Bronchial epithelial cell (primary cell): ENCODE data around the gene NMB. TPM values are rescaled to one million over a fixed set of nuclear protein-coding genes. Genes with fewer than 3 reads are reported as not detected.

Source experiments
- DNase-seq: peaks from one replicate; pipeline ENCODE4 v3.0.0-alpha.2; 2010; ENCODE audit warnings: low read depth
- FAIRE-seq: peaks from 2 replicates; lab custom pipeline; 2011; peaks lifted over from hg19 to GRCh38; lab: Jason Lieb, UNC
- H3K27me3 ChIP-seq: 2 replicates; pipeline ENCODE4 v1.5.1; 2011; ENCODE audit warnings: low read length; ENCODE audit not compliant: control insufficient read depth, insufficient read depth
- H3K36me3 ChIP-seq: 2 replicates; pipeline ENCODE4 v1.5.1; 2011; ENCODE audit warnings: low read length; ENCODE audit not compliant: control insufficient read depth, insufficient read depth
- H3K4me3 ChIP-seq: 2 replicates; pipeline ENCODE4 v1.5.1; 2011; ENCODE audit warnings: mild to moderate bottlenecking, low read depth, low read length, control low read depth
- total RNA-seq: library from RNA; depleted of rRNA; stranded (reverse); fragments of >200 nt; gene quantifications from 2 replicates; pipeline ENCODE4 v1.2.1, GENCODE V29; 2014
- TF ChIP-seq, protein P1 (sequence below): IDR thresholded peaks from 2 replicates; pipeline ENCODE4 v1.5.1; 2011; ENCODE audit warnings: mild to moderate bottlenecking, moderate library complexity, low read length, control low read depth, inconsistent platforms; ENCODE audit not compliant: insufficient read depth, severe bottlenecking

NMB gene
- total RNA-seq, 1 donor from 2014 or later = 1.1 TPM

DNA sequence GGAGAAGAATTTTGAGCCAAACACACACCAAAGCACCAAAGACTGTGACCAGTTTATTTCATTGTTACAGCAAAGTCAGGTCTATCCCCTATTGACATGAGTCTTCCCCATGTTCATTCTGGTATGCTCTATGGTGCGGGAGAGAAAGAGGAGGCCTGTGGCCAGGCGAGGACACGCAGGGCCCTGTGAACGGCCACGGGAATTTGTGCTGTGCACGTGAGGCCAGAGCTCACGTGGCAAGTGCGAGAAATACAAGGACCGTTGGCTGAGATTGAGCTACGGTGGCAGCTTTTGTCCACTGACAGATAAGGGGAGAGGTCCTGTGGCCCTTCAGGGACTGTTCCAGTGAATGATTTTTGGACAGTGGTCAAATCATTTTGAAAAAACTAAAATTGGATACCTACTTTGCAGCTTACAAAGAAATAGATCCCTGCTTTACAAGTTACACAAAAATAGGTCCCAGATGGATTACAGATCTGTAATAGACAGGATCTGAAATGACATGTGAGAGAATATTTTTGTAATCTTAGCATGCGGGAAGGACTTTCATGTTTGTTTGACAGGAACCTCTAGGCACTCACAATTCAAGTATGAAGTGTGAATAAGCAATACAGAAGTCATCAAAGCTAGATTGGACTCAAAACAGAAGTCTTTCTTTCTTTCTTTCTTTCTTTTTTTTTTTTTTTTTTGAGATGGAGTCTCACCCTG lies 48.0 kb downstream of the NMB start:
- H3K4me3 ChIP-seq = no peak overlapping the region
- no peaks in the 10 kb centered on the region for H3K36me3 ChIP-seq
- DNase-seq (no peak), FAIRE-seq (no peak)
- TF ChIP-seq, protein P1, sequence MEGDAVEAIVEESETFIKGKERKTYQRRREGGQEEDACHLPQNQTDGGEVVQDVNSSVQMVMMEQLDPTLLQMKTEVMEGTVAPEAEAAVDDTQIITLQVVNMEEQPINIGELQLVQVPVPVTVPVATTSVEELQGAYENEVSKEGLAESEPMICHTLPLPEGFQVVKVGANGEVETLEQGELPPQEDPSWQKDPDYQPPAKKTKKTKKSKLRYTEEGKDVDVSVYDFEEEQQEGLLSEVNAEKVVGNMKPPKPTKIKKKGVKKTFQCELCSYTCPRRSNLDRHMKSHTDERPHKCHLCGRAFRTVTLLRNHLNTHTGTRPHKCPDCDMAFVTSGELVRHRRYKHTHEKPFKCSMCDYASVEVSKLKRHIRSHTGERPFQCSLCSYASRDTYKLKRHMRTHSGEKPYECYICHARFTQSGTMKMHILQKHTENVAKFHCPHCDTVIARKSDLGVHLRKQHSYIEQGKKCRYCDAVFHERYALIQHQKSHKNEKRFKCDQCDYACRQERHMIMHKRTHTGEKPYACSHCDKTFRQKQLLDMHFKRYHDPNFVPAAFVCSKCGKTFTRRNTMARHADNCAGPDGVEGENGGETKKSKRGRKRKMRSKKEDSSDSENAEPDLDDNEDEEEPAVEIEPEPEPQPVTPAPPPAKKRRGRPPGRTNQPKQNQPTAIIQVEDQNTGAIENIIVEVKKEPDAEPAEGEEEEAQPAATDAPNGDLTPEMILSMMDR = no peak
- H3K27me3 ChIP-seq = no peaks in the 10 kb centered on the region

DNA sequence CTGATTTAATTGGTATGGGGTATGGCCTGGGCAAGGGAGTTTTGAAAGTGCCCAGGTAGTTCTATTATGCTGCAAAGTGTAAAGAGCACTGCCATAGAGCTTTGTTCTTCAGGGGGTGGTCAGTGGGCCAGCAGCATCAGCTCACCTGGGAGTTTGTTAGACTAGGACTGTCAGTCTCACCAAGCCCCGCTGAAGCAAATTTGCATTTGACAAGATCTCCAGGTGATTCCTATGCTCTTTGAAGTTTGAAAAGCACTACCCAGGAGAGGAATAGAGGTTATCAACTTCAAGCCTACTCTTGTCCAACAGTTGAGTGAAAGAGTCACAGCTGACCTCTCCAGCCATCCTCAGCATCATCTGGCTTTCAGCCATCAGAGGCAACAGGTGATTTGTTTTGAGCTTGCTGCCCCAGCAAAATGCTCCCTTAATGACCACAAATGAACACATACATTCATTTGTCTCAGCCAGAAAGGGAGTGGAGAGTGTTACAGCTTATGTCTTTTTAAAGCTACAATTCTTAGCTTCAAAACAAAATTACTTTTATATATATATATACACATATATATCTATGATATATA lies 49.2 kb downstream of the NMB start:
- TF ChIP-seq, protein P1 = no peak
- no peaks in the 10 kb centered on the region for H3K27me3 ChIP-seq
- H3K4me3 ChIP-seq = no peak overlapping the region
- peaks cover 3% of the 10 kb centered on the region for H3K36me3 ChIP-seq
- DNase-seq (no peak), FAIRE-seq (no peak)

DNA sequence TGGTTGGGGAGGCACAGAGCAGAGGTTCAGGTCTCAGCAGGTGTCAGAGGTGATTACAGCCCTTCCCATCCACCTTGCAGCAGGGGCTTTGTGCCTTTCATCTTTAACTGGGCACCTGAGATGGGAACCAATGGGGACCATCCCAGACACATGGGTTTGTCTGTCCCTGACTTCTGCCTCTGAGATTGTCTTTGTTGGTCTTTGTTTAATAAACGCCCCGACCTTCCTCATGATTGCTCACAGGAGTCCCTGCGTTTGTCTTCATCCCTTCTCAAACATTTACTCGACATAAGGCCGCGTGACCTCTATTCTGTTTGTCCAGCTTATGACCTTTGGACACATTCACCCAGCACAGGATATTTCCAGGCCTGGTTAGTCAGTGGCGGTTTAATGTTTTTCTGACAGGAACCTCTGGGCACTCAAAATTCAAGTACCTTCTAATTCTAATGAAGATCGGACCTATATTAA lies 51.3 kb downstream of the NMB start:
- no peak for DNase-seq
- Histone ChIP-seq H3K36me3 (peaks cover 3% of the 10 kb centered on the region), H3K27me3 (no peaks in the 10 kb centered on the region), H3K4me3 (no peak overlapping the region)
- TF ChIP-seq, protein P1 = no peak
- no peak for FAIRE-seq

DNA sequence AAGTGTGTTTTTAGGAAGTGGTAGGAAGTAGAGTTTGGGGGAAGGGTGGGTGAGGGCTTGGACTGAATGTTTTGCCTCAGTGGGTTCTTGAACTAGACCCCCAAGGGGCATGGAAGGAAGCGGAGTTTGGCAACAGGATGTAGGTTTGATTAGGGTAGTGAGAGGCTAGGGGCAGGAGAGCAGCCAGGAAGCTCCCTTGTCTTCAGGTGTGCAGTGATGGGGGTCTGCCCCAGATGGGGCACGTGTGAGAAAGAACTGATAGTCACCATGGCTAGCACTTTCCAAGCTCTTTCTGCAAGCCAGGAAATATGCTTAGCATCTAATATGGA lies 52.5 kb downstream of the NMB start:
- Histone ChIP-seq H3K4me3 (no peak overlapping the region), H3K27me3 (no peaks in the 10 kb centered on the region), H3K36me3 (peaks cover 3% of the 10 kb centered on the region)
- DNase-seq (no peak), FAIRE-seq (no peak)
- TF ChIP-seq, protein P1 = no peak

Other genes with a start within 250 kb of the NMB start
- gene ZSCAN2, start 57.2 kb downstream of the NMB start, total RNA-seq = 4.7 and 7.4 TPM in 2 replicates
- gene WDR73, start 3.9 kb downstream of the NMB start, total RNA-seq = 24.0 and 31.0 TPM in 2 replicates
- gene SEC11A, start 57.9 kb upstream of the NMB start, total RNA-seq = 220 and 247 TPM in 2 replicates
- 2.6 and 4.1 TPM in 2 replicates for gene ZNF592, start 90.4 kb upstream of the NMB start, total RNA-seq
- 0.26 TPM in 2 replicates for gene ALPK3, start 159.2 kb upstream of the NMB start, total RNA-seq
- gene SLC28A1, start 226.5 kb upstream of the NMB start, total RNA-seq = not detected in 2 replicates